ENCODE measurements around the gene SNRK.

Gene SNRK

DNA sequence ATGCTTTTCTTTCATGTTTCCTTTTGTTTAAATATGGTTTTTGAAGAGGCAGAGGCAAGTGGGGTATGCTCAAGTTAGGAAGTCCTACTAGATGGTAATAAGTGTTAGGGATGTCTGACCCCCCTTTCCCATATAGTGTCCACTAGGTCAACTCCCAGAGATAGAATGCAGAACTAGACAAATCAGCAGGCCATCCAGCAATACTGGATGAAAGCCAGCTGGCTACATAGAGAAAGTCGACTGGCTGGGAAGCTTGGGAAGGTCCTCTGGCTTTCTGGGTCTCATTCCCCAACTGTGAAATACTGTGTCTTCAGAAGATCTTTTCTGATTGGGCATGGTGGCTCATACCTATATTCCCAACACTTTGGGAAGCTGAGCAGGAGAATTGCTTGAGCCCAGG lies 113.8 kb downstream of the SNRK start:
- no peak overlapping the region for H3K4me3 ChIP-seq (ENCODE audit: low read depth, low read length)
- TF ChIP-seq, protein P1, sequence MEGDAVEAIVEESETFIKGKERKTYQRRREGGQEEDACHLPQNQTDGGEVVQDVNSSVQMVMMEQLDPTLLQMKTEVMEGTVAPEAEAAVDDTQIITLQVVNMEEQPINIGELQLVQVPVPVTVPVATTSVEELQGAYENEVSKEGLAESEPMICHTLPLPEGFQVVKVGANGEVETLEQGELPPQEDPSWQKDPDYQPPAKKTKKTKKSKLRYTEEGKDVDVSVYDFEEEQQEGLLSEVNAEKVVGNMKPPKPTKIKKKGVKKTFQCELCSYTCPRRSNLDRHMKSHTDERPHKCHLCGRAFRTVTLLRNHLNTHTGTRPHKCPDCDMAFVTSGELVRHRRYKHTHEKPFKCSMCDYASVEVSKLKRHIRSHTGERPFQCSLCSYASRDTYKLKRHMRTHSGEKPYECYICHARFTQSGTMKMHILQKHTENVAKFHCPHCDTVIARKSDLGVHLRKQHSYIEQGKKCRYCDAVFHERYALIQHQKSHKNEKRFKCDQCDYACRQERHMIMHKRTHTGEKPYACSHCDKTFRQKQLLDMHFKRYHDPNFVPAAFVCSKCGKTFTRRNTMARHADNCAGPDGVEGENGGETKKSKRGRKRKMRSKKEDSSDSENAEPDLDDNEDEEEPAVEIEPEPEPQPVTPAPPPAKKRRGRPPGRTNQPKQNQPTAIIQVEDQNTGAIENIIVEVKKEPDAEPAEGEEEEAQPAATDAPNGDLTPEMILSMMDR (IDR thresholded peaks at IDR 0.05; ENCODE audit: insufficient read depth, low read depth, low read length, missing control alignments), result no peak
- no peak for DNase-seq (ENCODE audit: low read depth)

Measured in GM12865 (cell line).